ENCODE results near the gene KLF7.

The KLF7 gene

GRCh38 chr2:207181526-207182274 is 16.0 kb upstream of the KLF7 start:
- Histone ChIP-seq H3K79me2 (ENCODE audit: low read length) (no peaks in the 10 kb centered on the region), H3K27me3 (replicated peaks; ENCODE audit: insufficient read depth, low read length) (no peaks in the 10 kb centered on the region), H4K20me1 (ENCODE audit: insufficient read depth, low read length) (no peaks in the 10 kb centered on the region), H3K4me1 (ENCODE audit: low read length) (no peaks in the 10 kb centered on the region), H3K9me2 (replicated peaks; ENCODE audit: insufficient read depth, low read length) (no peaks in the 10 kb centered on the region), H3K9ac (ENCODE audit: low read length) (no peak overlapping the region), H3K4me3 (ENCODE audit: low read length) (no peak overlapping the region), H2AFZ (ENCODE audit: low read length) (no peak overlapping the region), H3K9me3 (replicated peaks; ENCODE audit: insufficient read depth, low read length) (no peaks in the 10 kb centered on the region), H3F3A (ENCODE audit: insufficient read depth, low read length) (no peaks in the 10 kb centered on the region), H3K36me3 (replicated peaks; ENCODE audit: insufficient read depth, low read length) (no peaks in the 10 kb centered on the region), H3K4me2 (ENCODE audit: low read depth, low read length) (no peak overlapping the region), H3K27ac (ENCODE audit: low read length) (no peak overlapping the region)
- TF ChIP-seq EZH2 (optimal IDR thresholded peaks at IDR 0.05; ENCODE audit: low read depth, low read length): no peak
- TF ChIP-seq, protein P1, sequence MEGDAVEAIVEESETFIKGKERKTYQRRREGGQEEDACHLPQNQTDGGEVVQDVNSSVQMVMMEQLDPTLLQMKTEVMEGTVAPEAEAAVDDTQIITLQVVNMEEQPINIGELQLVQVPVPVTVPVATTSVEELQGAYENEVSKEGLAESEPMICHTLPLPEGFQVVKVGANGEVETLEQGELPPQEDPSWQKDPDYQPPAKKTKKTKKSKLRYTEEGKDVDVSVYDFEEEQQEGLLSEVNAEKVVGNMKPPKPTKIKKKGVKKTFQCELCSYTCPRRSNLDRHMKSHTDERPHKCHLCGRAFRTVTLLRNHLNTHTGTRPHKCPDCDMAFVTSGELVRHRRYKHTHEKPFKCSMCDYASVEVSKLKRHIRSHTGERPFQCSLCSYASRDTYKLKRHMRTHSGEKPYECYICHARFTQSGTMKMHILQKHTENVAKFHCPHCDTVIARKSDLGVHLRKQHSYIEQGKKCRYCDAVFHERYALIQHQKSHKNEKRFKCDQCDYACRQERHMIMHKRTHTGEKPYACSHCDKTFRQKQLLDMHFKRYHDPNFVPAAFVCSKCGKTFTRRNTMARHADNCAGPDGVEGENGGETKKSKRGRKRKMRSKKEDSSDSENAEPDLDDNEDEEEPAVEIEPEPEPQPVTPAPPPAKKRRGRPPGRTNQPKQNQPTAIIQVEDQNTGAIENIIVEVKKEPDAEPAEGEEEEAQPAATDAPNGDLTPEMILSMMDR (IDR thresholded peaks at IDR 0.05; ENCODE audit: low read length): no peak
- DNase-seq: no peak

DNA sequence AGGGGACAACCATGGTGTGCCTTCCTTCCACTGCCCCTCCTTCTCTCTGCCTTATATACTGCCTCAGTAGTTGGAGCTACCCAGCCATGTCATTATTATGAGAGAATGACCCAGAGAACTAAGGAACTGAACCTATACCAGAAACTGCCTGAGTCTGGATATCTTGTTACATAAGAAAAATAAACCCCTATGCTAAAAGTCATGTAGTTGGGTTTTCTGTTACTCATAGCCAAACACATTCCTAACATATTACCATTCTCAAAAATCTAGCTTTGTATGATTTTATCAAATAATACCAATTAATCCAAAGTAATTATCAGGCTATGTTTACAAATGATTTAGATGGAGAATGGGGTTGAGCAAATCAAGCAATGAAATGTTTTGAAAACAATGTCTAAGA is 15.0 kb upstream of the KLF7 start:
- H3K27ac ChIP-seq (ENCODE audit: low read length): no peak overlapping the region
- no peaks in the 10 kb centered on the region for H3K9me2 ChIP-seq (replicated peaks; ENCODE audit: insufficient read depth, low read length)
- no peak overlapping the region for H3K4me2 ChIP-seq (ENCODE audit: low read depth, low read length)

DNA sequence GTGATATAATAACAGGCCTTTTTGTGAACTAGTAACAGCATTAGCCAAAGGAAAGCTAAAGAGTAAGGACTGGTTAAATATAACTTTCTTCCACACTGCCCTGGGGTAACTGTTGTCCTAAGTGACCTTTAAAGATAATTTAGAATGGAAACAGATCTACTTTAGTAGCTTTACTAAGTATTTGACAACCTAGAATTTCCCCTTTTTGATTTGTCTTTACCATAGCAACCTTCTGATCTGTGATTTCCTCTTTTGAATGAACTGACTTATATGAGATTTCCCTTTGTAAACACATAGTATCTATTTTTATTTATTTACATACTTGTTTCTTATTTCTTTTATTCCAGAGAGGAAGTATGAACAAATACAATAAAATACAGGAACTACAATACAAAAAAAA is 10.5 kb upstream of the KLF7 start:
- Histone ChIP-seq H3K27me3 (replicated peaks; ENCODE audit: insufficient read depth, low read length) (no peaks in the 10 kb centered on the region), H3K9me2 (replicated peaks; ENCODE audit: insufficient read depth, low read length) (no peaks in the 10 kb centered on the region), H3K79me2 (ENCODE audit: low read length) (no peaks in the 10 kb centered on the region), H3K27ac (ENCODE audit: low read length) (no peak overlapping the region), H3K9ac (ENCODE audit: low read length) (no peak overlapping the region), H3K36me3 (replicated peaks; ENCODE audit: insufficient read depth, low read length) (no peaks in the 10 kb centered on the region), H3K9me3 (replicated peaks; ENCODE audit: insufficient read depth, low read length) (no peaks in the 10 kb centered on the region), H4K20me1 (ENCODE audit: insufficient read depth, low read length) (no peaks in the 10 kb centered on the region), H3K4me1 (ENCODE audit: low read length) (peaks cover 9% of the 10 kb centered on the region), H3K4me2 (ENCODE audit: low read depth, low read length) (no peak overlapping the region), H2AFZ (ENCODE audit: low read length) (no peak overlapping the region), H3F3A (ENCODE audit: insufficient read depth, low read length) (no peaks in the 10 kb centered on the region), H3K4me3 (ENCODE audit: low read length) (no peak overlapping the region)
- DNase-seq: no peak
- TF ChIP-seq, protein P1 (IDR thresholded peaks at IDR 0.05; ENCODE audit: low read length): no peak
- TF ChIP-seq EZH2 (optimal IDR thresholded peaks at IDR 0.05; ENCODE audit: low read depth, low read length): no peak
- no peak for TF ChIP-seq EZH2phosphoT487 (IDR thresholded peaks at IDR 0.05; ENCODE audit: low read length)

More for the DNA sequence above, 15.0 kb upstream of the KLF7 start:
- H3K4me1 ChIP-seq (ENCODE audit: low read length): no peaks in the 10 kb centered on the region
- no peak overlapping the region for H3K9ac ChIP-seq (ENCODE audit: low read length)
- H3K9me3 ChIP-seq (replicated peaks; ENCODE audit: insufficient read depth, low read length): no peaks in the 10 kb centered on the region
- H4K20me1 ChIP-seq (ENCODE audit: insufficient read depth, low read length): no peaks in the 10 kb centered on the region
- H3K79me2 ChIP-seq (ENCODE audit: low read length): no peaks in the 10 kb centered on the region
- TF ChIP-seq EZH2phosphoT487 (IDR thresholded peaks at IDR 0.05; ENCODE audit: low read length): no peak
- TF ChIP-seq, protein P1 (IDR thresholded peaks at IDR 0.05; ENCODE audit: low read length): no peak
- no peak for TF ChIP-seq EZH2 (optimal IDR thresholded peaks at IDR 0.05; ENCODE audit: low read depth, low read length)
- DNase-seq: no peak
- no peaks in the 10 kb centered on the region for H3K27me3 ChIP-seq (replicated peaks; ENCODE audit: insufficient read depth, low read length)
- no peak overlapping the region for H2AFZ ChIP-seq (ENCODE audit: low read length)
- H3K4me3 ChIP-seq (ENCODE audit: low read length): no peak overlapping the region
- no peaks in the 10 kb centered on the region for H3F3A ChIP-seq (ENCODE audit: insufficient read depth, low read length)
- H3K36me3 ChIP-seq (replicated peaks; ENCODE audit: insufficient read depth, low read length): no peaks in the 10 kb centered on the region

All from MM.1S (cell line).